ENCODE measurements around the gene NAV3.
A peak's percentile ranks its signal among the peaks of the same experiment; 100 is the strongest.

The NAV3 gene

GRCh38 chr12:77834618-77835017 is 3.9 kb downstream of the NAV3 start:
- Histone ChIP-seq H3K9ac (no peak overlapping the region), H3K4me3 (no peak overlapping the region), H3K27me3 (no peaks in the 10 kb centered on the region), H4K20me1 (no peaks in the 10 kb centered on the region), H3K9me3 (replicated peaks in 1 of 11) (no peaks in the 10 kb centered on the region), H3K4me1 (peaks cover 2 to 40% (median 15%) of the 10 kb centered on the region in 10 experiments; a peak in 16 of 20 replicates), H3K36me3 (no peaks in the 10 kb centered on the region), H3K4me2 (no peak overlapping the region), H3K27ac (no peak overlapping the region)
- TF ChIP-seq Cebpa-rat (IDR thresholded peaks at IDR 0.05), result no peak

GRCh38 chr12:77835969-77836368 is 5.3 kb downstream of the NAV3 start:
- Histone ChIP-seq H3K9me3 (replicated peaks in 1 of 11) (no peaks in the 10 kb centered on the region), H3K4me1 (peaks cover 0 to 27% (median 3%) of the 10 kb centered on the region in 10 experiments; a peak in 11 of 20 replicates), H3K4me3 (no peak overlapping the region), H3K27me3 (no peaks in the 10 kb centered on the region), H3K9ac (no peak overlapping the region), H3K27ac (no peak overlapping the region), H3K4me2 (no peak overlapping the region), H3K36me3 (no peaks in the 10 kb centered on the region), H4K20me1 (no peaks in the 10 kb centered on the region)
- no peak for TF ChIP-seq Cebpa-rat (IDR thresholded peaks at IDR 0.05)

- Histone ChIP-seq H4K20me1 (no peaks in the 10 kb centered on the region), H3K27me3 (no peaks in the 10 kb centered on the region), H3K36me3 (no peaks in the 10 kb centered on the region), H3K4me1 (peaks cover 5 to 28% (median 9%) of the 10 kb centered on the region in 10 experiments; a peak in 16 of 20 replicates), H3K4me3 (no peak overlapping the region), H3K9ac (no peak overlapping the region; a peak in 1 of 22 replicates), H3K27ac (peak overlapping the region in 2 of 11 experiments; percentile 31 to 36; a peak in 3 of 22 replicates), H3K9me3 (replicated peaks in 1 of 11) (no peaks in the 10 kb centered on the region), H3K4me2 (peak overlapping the region in 3 of 11 experiments; percentile 20 to 45 (median 34); a peak in 3 of 22 replicates)
- TF ChIP-seq Cebpa-rat (IDR thresholded peaks at IDR 0.05), result no peak
These were observed 7.2 kb downstream of the NAV3 start for GRCh38 chr12:77837876-77838291.

- Histone ChIP-seq H3K27ac (no peak overlapping the region), H3K4me3 (no peak overlapping the region), H3K4me2 (peak overlapping the region; percentile 5 to 55 (median 36); a peak in 16 of 22 replicates), H3K9me3 (replicated peaks in 1 of 11) (no peaks in the 10 kb centered on the region), H3K36me3 (no peaks in the 10 kb centered on the region), H3K4me1 (peaks cover 5 to 38% (median 15%) of the 10 kb centered on the region in 10 experiments), H3K27me3 (no peaks in the 10 kb centered on the region), H4K20me1 (no peaks in the 10 kb centered on the region), H3K9ac (no peak overlapping the region)
- TF ChIP-seq Cebpa-rat (IDR thresholded peaks at IDR 0.05), result no peak
These were observed 10.8 kb downstream of the NAV3 start for GRCh38 chr12:77841521-77841920.

GRCh38 chr12:77842430-77842829 is 11.7 kb downstream of the NAV3 start:
- H3K9ac ChIP-seq, result no peak overlapping the region

DNA sequence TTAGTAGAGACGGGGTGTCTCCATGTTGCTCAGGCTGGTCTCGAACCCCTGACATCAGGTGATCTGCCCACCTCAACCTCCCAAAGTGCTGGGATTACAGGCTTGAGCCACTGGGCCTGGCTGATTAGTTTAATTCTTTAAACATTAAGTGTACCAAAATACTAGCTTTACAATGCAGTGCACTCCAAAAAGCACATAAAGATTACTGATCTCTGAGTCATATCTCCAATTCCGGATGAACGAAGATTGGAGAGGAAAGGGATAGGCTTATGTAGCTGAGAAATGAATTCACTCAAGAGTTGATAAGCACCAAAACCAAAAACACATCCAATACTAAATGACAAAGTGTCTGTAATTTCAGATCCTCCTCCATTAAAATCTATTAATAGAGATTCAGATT is 15.1 kb downstream of the NAV3 start:
- H3K9ac ChIP-seq, result no peak overlapping the region
- no peaks in the 10 kb centered on the region for H3K36me3 ChIP-seq
- no peaks in the 10 kb centered on the region for H3K9me3 ChIP-seq (replicated peaks in 1 of 11)
- H4K20me1 ChIP-seq, result no peaks in the 10 kb centered on the region
- no peak overlapping the region for H3K4me3 ChIP-seq
- H3K27ac ChIP-seq, result peak overlapping the region in 2 of 11 experiments; percentile 22 to 84; a peak in 2 of 22 replicates
- peaks cover 28 to 61% (median 40%) of the 10 kb centered on the region in 10 experiments for H3K4me1 ChIP-seq
- peak overlapping the region in 3 of 11 experiments; percentile 2 to 84 (median 77); a peak in 3 of 22 replicates for H3K4me2 ChIP-seq
- no peaks in the 10 kb centered on the region for H3K27me3 ChIP-seq
- TF ChIP-seq Cebpa-rat (IDR thresholded peaks at IDR 0.05), result no peak

More at GRCh38 chr12:77842430-77842829, 11.7 kb downstream of the NAV3 start:
- H3K27ac ChIP-seq, result no peak overlapping the region
- H3K27me3 ChIP-seq, result no peaks in the 10 kb centered on the region
- H3K36me3 ChIP-seq, result no peaks in the 10 kb centered on the region
- H3K9me3 ChIP-seq (replicated peaks in 1 of 11), result no peaks in the 10 kb centered on the region
- TF ChIP-seq Cebpa-rat (IDR thresholded peaks at IDR 0.05), result no peak
- peaks cover 13 to 45% (median 24%) of the 10 kb centered on the region in 10 experiments for H3K4me1 ChIP-seq
- no peaks in the 10 kb centered on the region for H4K20me1 ChIP-seq
- peak overlapping the region in 2 of 11 experiments; percentile 26 to 52; a peak in 1 of 22 replicates for H3K4me2 ChIP-seq
- no peak overlapping the region for H3K4me3 ChIP-seq

DNA sequence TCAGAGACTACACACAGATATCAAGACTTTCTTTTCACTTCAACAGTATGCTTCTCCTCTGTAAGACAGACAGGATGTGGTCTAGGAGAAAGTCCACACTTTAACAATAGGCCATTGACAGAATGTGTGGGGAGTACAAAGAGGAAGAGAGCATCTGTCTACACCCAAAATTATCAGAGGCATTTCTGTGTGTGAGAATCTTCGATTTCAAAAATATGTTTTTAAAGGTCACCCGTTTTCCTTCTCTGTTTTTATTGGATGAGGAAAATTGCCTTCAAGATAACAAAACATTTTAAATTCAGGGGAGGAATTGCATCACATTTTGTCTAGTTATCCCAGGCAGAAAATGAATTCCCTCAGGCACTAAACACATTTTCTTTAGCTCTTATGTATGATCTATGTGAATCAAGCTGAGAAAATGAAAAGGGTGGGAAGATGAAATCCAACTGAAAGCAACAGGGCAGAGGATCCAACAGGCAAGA is 16.4 kb downstream of the NAV3 start:
- peak overlapping the region in 10 of 11 experiments; percentile 12 to 84 (median 74); a peak in 19 of 22 replicates for H3K27ac ChIP-seq
- peak overlapping the region; percentile 67 to 84 (median 74) for H3K4me2 ChIP-seq
- H3K9ac ChIP-seq, result peak overlapping the region in 9 of 11 experiments; percentile 12 to 59 (median 45); a peak in 13 of 22 replicates

DNA sequence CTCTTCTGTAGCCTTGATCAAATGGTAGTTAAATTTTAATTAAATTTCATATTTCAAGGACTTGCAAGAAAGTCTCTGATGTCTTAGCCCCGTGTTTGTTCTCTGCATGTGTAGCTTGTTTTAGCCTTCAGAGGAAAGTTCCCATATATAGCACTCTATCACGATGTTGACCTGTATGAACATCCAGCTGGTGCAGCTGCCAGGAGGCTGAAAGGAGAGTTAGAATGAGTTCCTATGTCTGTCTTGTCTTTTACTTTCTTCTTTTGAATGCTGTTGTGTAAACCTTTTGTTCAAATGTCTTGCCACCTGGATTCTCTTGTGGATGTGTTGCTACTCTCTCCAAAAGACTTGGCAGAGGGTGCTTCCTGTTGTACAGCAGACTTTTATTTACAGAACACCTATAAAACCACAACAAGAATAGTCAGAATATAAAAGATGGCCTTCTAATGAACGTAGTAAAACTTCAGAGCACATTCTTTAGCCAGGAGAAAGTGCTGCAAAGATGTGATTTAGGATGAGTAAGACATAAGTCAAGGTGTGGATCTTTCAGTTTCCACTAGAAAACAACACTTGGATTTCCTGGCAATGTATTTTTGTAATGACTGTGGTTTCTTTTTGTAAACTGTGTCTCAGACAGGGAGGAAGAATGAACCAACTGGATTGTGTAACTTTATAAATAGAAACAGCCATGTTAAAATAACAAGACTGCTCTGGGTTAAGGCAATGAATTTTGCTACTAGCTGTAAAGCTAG is 17.2 kb downstream of the NAV3 start:
- Histone ChIP-seq H4K20me1 (no peaks in the 10 kb centered on the region), H3K4me2 (peak overlapping the region; percentile 67 to 84 (median 74)), H3K27me3 (no peaks in the 10 kb centered on the region), H3K27ac (peak overlapping the region in 10 of 11 experiments; percentile 12 to 84 (median 74); a peak in 19 of 22 replicates), H3K9ac (peak overlapping the region in 9 of 11 experiments; percentile 12 to 59 (median 45); a peak in 16 of 22 replicates), H3K9me3 (replicated peaks in 1 of 11) (no peaks in the 10 kb centered on the region), H3K4me3 (peak overlapping the region in 3 of 10 experiments; percentile 3 to 25 (median 23); a peak in 2 of 20 replicates), H3K4me1 (peaks cover 23 to 45% (median 32%) of the 10 kb centered on the region in 10 experiments), H3K36me3 (no peaks in the 10 kb centered on the region)
- peak in 2 of 11 experiments; percentile 45 to 70; a peak in 2 of 22 replicates for TF ChIP-seq Cebpa-rat (IDR thresholded peaks at IDR 0.05)

More for the DNA sequence above, 16.4 kb downstream of the NAV3 start:
- no peaks in the 10 kb centered on the region for H4K20me1 ChIP-seq
- H3K36me3 ChIP-seq, result no peaks in the 10 kb centered on the region
- peaks cover 23 to 49% (median 33%) of the 10 kb centered on the region in 10 experiments for H3K4me1 ChIP-seq
- no peak for TF ChIP-seq Cebpa-rat (IDR thresholded peaks at IDR 0.05)
- no peaks in the 10 kb centered on the region for H3K9me3 ChIP-seq (replicated peaks in 1 of 11)
- no peaks in the 10 kb centered on the region for H3K27me3 ChIP-seq
- H3K4me3 ChIP-seq, result peak overlapping the region in 1 of 10 experiments; percentile 23; a peak in 2 of 20 replicates

DNA sequence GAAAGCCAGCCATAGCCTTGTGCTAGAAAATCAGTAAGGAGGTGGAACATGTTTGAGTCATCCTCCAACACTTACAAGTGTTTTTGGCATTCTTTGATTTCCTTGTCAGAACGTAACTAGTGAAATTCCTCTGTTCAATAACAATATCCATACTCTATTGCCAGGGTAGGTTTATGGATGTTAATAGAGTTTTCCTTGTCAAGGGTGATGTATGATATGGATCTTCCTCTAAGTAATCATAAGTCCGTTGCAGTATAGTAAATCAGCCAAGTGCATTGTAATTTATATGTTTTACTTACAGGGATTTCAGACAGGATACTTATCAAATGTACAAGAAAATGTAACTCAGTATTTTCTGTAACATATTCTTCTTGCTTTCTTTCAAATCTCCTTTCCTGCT is 19.4 kb downstream of the NAV3 start:
- TF ChIP-seq Cebpa-rat (IDR thresholded peaks at IDR 0.05), result no peak
- H3K36me3 ChIP-seq, result no peaks in the 10 kb centered on the region
- no peaks in the 10 kb centered on the region for H3K27me3 ChIP-seq
- H3K4me1 ChIP-seq, result peaks cover 23 to 45% (median 32%) of the 10 kb centered on the region in 10 experiments
- no peaks in the 10 kb centered on the region for H4K20me1 ChIP-seq
- H3K4me2 ChIP-seq, result no peak overlapping the region
- no peak overlapping the region; a peak in 1 of 22 replicates for H3K27ac ChIP-seq
- no peak overlapping the region for H3K4me3 ChIP-seq
- H3K9ac ChIP-seq, result no peak overlapping the region
- H3K9me3 ChIP-seq (replicated peaks in 1 of 11), result no peaks in the 10 kb centered on the region

Data from BLaER1 treated with 17β-estradiol and CSF1 and Interleukin-3, amounts not matched to agents 10 nM and 100 nM (cell line).